GM12878 (cell line): ENCODE data around the gene FOXK1.

Experiments
- CHD2 ChIP-seq: IDR thresholded peaks from 2 replicates; pipeline ENCODE4 v1.6.1; 2011; ENCODE audit warnings: low read depth, low read length, improper control_type of control experiment, borderline replicate concordance
- CREB1 ChIP-seq: IDR thresholded peaks from 2 replicates; pipeline ENCODE4 v1.6.1; 2012; ENCODE audit warnings: low read depth, mild to moderate bottlenecking, inconsistent platforms
- JUND ChIP-seq: IDR thresholded peaks from 2 replicates; pipeline ENCODE4 v1.6.1; 2012; ENCODE audit warnings: low read depth, mild to moderate bottlenecking, low read length, improper control_type of control experiment, moderate library complexity
- POLR2A ChIP-seq: IDR thresholded peaks from 2 replicates; pipeline ENCODE4 v1.6.1; 2011; ENCODE audit warnings: low read depth, mild to moderate bottlenecking, low read length
- TF ChIP-seq, protein P1 (sequence below): IDR thresholded peaks from 2 replicates; pipeline ENCODE4 v1.6.1; 2011; ENCODE audit warnings: borderline replicate concordance, low read depth, mild to moderate bottlenecking, moderate library complexity, low read length; ENCODE audit not compliant: insufficient read depth, poor library complexity, severe bottlenecking
- TF ChIP-seq, protein P2 (sequence below): fragments of 450-650 bp; IDR thresholded peaks from 2 replicates; pipeline ENCODE4 v1.6.1; 2017; ENCODE audit warnings: mild to moderate bottlenecking, low read depth, inconsistent platforms; ENCODE audit not compliant: poor library complexity, severe bottlenecking
- TF ChIP-seq, protein P3 (sequence below), 3 experiments: IDR thresholded peaks in 2 of 3; conservative IDR thresholded peaks in 1 of 3; 2 replicates each; pipeline ENCODE4 v1.5.1; 2011; ENCODE audit warnings: low read depth in 3 of 3, low read length in 3 of 3, mild to moderate bottlenecking in 3 of 3, control low read depth in 2 of 3, moderate library complexity in 2 of 3, inconsistent platforms in 1 of 3, mixed read lengths in 1 of 3; ENCODE audit not compliant: control insufficient read depth in 2 of 3, insufficient read depth in 1 of 3; ENCODE audit errors: extremely low read depth in 1 of 3
- TF ChIP-seq, protein P4 (sequence below): fragments of 450-650 bp; IDR thresholded peaks from 2 replicates; pipeline ENCODE4 v1.6.1; 2017; ENCODE audit warnings: mild to moderate bottlenecking

DNA sequence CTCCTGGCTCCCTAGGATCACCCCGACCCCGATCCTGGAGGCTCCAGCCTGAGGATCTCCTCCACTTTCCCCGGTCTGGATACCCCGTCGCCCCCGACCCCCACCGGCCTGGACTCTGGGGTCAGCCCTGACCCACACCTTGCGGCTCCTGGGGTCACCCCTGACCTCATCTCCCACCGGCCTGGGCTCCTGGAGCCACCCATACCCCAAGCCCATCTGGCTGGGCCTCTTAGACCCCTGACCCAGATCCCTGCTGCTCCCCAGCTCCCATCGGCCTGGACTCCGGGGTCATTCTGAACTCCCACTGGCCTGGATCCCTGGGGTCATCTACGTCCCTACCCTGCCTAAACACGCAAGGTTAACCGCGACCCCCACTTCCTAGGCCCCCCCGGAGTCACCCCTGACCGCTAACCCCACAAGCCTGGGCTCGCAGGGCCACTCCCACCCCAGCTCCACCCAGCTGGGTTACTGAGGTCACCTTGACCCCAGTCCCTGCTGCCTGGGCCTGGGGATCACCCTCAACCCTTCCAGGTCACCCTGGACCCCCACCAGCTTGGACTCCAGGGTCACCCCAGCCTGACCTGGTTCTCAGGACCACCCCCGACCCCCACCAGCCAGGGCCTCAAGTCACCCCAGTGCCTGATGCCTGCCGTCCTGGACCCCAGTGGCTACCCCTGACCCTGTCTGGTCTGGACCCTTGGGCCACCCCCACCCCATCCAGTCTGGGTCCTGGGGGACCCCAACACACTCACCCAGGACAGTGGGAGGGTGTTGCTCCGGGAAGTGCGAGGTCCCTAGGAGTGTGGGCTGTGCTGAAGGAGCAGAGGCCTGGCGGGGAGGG lies 1.2 kb downstream of the FOXK1 start:
- TF ChIP-seq, protein P1, sequence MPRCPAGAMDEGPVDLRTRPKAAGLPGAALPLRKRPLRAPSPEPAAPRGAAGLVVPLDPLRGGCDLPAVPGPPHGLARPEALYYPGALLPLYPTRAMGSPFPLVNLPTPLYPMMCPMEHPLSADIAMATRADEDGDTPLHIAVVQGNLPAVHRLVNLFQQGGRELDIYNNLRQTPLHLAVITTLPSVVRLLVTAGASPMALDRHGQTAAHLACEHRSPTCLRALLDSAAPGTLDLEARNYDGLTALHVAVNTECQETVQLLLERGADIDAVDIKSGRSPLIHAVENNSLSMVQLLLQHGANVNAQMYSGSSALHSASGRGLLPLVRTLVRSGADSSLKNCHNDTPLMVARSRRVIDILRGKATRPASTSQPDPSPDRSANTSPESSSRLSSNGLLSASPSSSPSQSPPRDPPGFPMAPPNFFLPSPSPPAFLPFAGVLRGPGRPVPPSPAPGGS = no peak
- TF ChIP-seq, protein P2, sequence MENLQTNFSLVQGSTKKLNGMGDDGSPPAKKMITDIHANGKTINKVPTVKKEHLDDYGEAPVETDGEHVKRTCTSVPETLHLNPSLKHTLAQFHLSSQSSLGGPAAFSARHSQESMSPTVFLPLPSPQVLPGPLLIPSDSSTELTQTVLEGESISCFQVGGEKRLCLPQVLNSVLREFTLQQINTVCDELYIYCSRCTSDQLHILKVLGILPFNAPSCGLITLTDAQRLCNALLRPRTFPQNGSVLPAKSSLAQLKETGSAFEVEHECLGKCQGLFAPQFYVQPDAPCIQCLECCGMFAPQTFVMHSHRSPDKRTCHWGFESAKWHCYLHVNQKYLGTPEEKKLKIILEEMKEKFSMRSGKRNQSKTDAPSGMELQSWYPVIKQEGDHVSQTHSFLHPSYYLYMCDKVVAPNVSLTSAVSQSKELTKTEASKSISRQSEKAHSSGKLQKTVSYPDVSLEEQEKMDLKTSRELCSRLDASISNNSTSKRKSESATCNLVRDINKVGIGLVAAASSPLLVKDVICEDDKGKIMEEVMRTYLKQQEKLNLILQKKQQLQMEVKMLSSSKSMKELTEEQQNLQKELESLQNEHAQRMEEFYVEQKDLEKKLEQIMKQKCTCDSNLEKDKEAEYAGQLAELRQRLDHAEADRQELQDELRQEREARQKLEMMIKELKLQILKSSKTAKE = no peak
- TF ChIP-seq, protein P3, sequence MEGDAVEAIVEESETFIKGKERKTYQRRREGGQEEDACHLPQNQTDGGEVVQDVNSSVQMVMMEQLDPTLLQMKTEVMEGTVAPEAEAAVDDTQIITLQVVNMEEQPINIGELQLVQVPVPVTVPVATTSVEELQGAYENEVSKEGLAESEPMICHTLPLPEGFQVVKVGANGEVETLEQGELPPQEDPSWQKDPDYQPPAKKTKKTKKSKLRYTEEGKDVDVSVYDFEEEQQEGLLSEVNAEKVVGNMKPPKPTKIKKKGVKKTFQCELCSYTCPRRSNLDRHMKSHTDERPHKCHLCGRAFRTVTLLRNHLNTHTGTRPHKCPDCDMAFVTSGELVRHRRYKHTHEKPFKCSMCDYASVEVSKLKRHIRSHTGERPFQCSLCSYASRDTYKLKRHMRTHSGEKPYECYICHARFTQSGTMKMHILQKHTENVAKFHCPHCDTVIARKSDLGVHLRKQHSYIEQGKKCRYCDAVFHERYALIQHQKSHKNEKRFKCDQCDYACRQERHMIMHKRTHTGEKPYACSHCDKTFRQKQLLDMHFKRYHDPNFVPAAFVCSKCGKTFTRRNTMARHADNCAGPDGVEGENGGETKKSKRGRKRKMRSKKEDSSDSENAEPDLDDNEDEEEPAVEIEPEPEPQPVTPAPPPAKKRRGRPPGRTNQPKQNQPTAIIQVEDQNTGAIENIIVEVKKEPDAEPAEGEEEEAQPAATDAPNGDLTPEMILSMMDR (IDR thresholded peaks at IDR 0.05 in 2 of 3, conservative IDR thresholded peaks at IDR 0.05 in 1 of 3; ENCODE audit: control insufficient read depth in 2 of 3, extremely low read depth in 1 of 3, insufficient read depth in 1 of 3, low read depth in 3 of 3, low read length in 3 of 3) = no peak
- TF ChIP-seq, protein P4, sequence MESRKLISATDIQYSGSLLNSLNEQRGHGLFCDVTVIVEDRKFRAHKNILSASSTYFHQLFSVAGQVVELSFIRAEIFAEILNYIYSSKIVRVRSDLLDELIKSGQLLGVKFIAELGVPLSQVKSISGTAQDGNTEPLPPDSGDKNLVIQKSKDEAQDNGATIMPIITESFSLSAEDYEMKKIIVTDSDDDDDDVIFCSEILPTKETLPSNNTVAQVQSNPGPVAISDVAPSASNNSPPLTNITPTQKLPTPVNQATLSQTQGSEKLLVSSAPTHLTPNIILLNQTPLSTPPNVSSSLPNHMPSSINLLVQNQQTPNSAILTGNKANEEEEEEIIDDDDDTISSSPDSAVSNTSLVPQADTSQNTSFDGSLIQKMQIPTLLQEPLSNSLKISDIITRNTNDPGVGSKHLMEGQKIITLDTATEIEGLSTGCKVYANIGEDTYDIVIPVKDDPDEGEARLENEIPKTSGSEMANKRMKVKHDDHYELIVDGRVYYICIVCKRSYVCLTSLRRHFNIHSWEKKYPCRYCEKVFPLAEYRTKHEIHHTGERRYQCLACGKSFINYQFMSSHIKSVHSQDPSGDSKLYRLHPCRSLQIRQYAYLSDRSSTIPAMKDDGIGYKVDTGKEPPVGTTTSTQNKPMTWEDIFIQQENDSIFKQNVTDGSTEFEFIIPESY = no peak
- TF ChIP-seq JUND = no peak
- peak; percentile 51 for TF ChIP-seq POLR2A
- no peak for TF ChIP-seq CHD2
- TF ChIP-seq CREB1 = no peak
